ENCODE results near the gene MICAL3. TPM values are rescaled to one million over a fixed set of nuclear protein-coding genes. Genes with fewer than 3 reads are reported as not detected.

Gene MICAL3
- total and polyA plus RNA-seq, 2 experiments from 2014 or later: 27.3 to 76.9 TPM

- Histone ChIP-seq H3K4me1 (ENCODE audit: low read depth) (peaks cover 91% of the 10 kb centered on the region), H3K27ac (peak overlapping the region; percentile 20), H3K9me3 (ENCODE audit: low read depth) (no peaks in the 10 kb centered on the region), H3K4me3 (no peak overlapping the region), H3K27me3 (no peaks in the 10 kb centered on the region), H3K36me3 (no peaks in the 10 kb centered on the region)
- no peak for DNase-seq (ENCODE audit: low read depth in 1 of 2, low spot score in 1 of 2)
- no peak for TF ChIP-seq CTCF (IDR thresholded peaks at IDR 0.05; ENCODE audit: low read depth, low read length)
These were observed 109.2 kb downstream of the MICAL3 start for GRCh38 chr22:17915188-17915587.

- no peak for DNase-seq (ENCODE audit: low read depth in 1 of 2, low spot score in 1 of 2)
- H3K36me3 ChIP-seq: no peaks in the 10 kb centered on the region
These were observed 109.9 kb downstream of the MICAL3 start for GRCh38 chr22:17914474-17914873.

GRCh38 chr22:17913801-17914347, 110.5 kb downstream of the MICAL3 start:
- H3K4me1 ChIP-seq (ENCODE audit: low read depth): peaks cover 92% of the 10 kb centered on the region
- no peaks in the 10 kb centered on the region for H3K36me3 ChIP-seq
- H3K9me3 ChIP-seq (ENCODE audit: low read depth): no peaks in the 10 kb centered on the region
- TF ChIP-seq CTCF (IDR thresholded peaks at IDR 0.05; ENCODE audit: low read depth, low read length): no peak
- H3K27ac ChIP-seq: peak overlapping the region; percentile 97
- DNase-seq (ENCODE audit: low read depth in 1 of 2, low spot score in 1 of 2): no peak
- no peaks in the 10 kb centered on the region for H3K27me3 ChIP-seq
- H3K4me3 ChIP-seq: no peak overlapping the region

More at GRCh38 chr22:17914474-17914873, 109.9 kb downstream of the MICAL3 start:
- no peaks in the 10 kb centered on the region for H3K27me3 ChIP-seq
- TF ChIP-seq CTCF (IDR thresholded peaks at IDR 0.05; ENCODE audit: low read depth, low read length): no peak
- H3K4me1 ChIP-seq (ENCODE audit: low read depth): peaks cover 91% of the 10 kb centered on the region
- H3K9me3 ChIP-seq (ENCODE audit: low read depth): no peaks in the 10 kb centered on the region
- H3K4me3 ChIP-seq: no peak overlapping the region
- peak overlapping the region; percentile 97 for H3K27ac ChIP-seq

- no peaks in the 10 kb centered on the region for H3K36me3 ChIP-seq
- H3K9me3 ChIP-seq (ENCODE audit: low read depth): no peaks in the 10 kb centered on the region
- peaks cover 89% of the 10 kb centered on the region for H3K4me1 ChIP-seq (ENCODE audit: low read depth)
- H3K4me3 ChIP-seq: no peak overlapping the region
- DNase-seq (ENCODE audit: low read depth in 1 of 2, low spot score in 1 of 2): peak in 1 of 2 donors; percentile 53
- TF ChIP-seq CTCF (IDR thresholded peaks at IDR 0.05; ENCODE audit: low read depth, low read length): no peak
- H3K27me3 ChIP-seq: no peaks in the 10 kb centered on the region
- peak overlapping the region; percentile 97 for H3K27ac ChIP-seq
These were observed 111.2 kb downstream of the MICAL3 start for GRCh38 chr22:17912945-17913721.

- no peak for TF ChIP-seq CTCF (IDR thresholded peaks at IDR 0.05; ENCODE audit: low read depth, low read length)
- Histone ChIP-seq H3K27ac (peak overlapping the region; percentile 97), H3K9me3 (ENCODE audit: low read depth) (no peaks in the 10 kb centered on the region), H3K36me3 (no peaks in the 10 kb centered on the region), H3K4me3 (no peak overlapping the region), H3K4me1 (ENCODE audit: low read depth) (peaks cover 88% of the 10 kb centered on the region), H3K27me3 (no peaks in the 10 kb centered on the region)
- no peak for DNase-seq (ENCODE audit: low read depth in 1 of 2, low spot score in 1 of 2)
These were observed 112.5 kb downstream of the MICAL3 start for GRCh38 chr22:17911887-17912286.
